ENCODE results near the gene DTD1.
"Not testable (repeated sequence)": the region's sequence is repeated elsewhere in the genome, so short reads cannot be mapped to it uniquely, and the experiment has no call there.

DTD1 gene

DNA sequence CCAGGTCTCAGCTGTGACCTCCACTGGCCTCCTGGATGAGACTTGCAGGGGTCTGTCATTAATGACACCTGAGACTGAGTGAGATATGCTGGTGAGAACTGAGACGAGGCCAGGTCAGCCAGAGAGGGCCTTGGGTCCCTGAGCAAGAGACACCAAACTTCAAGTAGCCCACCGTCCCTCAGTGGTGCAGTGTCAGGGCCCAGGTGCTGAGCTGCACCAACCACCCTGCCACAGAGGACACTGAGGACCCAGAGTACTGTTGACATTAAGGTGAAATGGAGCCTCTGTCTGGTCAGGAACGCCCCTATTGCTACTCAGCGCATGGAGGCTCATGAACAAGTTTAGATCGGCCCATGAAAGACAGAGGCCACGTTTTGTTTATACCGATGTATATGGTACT, 161.7 kb downstream of the DTD1 start:
- DNase-seq = no peak

- DNase-seq = no peak
Measured at GRCh38 chr20:18750735-18751134, 162.9 kb downstream of the DTD1 start.

- no peak for DNase-seq
Measured at GRCh38 chr20:18754030-18754652, 166.3 kb downstream of the DTD1 start.

GRCh38 chr20:18754653-18755045, 166.8 kb downstream of the DTD1 start:
- no peak for DNase-seq

DNA sequence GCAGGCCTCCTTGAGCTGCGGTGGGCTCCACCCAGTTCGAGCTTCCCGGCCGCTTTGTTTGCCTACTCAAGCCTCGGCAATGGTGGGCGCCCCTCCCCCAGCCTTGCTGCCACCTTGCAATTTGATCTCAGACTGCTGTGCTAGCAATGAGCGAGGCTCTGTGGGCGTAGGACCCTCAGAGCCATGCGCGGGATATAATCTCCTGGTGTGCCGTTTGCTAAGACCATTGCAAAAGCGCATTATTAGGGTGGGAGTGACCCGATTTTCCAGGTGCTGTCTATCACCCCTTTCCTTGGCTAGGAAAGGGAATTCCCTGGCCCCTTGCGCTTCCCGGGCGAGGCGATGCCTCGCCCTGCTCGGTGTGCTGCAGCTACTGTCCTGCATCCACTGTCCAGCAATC, 173.0 kb downstream of the DTD1 start:
- DNase-seq = not testable (repeated sequence)

DNA sequence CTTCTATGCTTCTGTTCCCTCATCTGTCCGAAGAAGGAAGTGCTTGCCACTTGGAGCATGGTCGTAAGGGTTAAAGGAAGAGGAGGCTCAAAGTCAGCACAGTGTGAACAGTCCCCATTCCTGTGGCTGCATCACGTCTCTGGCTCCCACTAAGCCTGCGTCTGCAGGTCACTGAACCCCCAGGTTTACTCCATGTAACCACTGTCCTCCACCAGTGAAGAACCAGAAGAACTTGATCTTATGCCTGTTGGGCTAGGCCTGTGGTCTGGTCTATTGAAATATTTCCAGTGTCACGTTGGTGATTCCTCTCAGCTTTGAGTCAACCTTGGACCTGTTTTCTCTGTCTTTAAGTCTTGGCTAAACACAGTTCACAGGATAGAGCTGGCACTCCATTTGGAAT, 179.8 kb downstream of the DTD1 start:
- no peak for DNase-seq

DNA sequence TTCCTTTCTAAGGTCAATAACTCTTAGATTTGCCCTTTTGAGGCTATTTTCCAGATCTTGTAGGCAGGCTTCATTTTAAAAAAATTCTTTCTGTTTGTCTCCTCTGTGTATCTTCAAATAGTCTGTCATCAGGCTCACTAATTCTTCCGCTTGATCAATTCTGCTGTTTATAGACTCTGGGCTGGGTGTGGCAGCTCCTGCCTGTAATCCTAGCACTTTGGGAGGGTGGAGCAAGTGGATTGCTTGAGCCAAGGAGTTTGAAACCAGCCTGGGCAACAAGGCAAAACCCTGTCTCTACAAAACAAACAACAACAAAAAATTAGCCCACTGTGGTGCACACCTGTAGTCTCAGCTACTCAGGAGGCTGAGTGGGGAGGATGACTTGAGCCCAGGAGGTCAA, 185.7 kb downstream of the DTD1 start:
- DNase-seq = no peak

GRCh38 chr20:18774207-18774606, 186.4 kb downstream of the DTD1 start:
- DNase-seq = no peak

GRCh38 chr20:18775633-18776032, 187.8 kb downstream of the DTD1 start:
- DNase-seq = no peak

GRCh38 chr20:18778690-18779392, 191.0 kb downstream of the DTD1 start:
- DNase-seq = no peak

DNA sequence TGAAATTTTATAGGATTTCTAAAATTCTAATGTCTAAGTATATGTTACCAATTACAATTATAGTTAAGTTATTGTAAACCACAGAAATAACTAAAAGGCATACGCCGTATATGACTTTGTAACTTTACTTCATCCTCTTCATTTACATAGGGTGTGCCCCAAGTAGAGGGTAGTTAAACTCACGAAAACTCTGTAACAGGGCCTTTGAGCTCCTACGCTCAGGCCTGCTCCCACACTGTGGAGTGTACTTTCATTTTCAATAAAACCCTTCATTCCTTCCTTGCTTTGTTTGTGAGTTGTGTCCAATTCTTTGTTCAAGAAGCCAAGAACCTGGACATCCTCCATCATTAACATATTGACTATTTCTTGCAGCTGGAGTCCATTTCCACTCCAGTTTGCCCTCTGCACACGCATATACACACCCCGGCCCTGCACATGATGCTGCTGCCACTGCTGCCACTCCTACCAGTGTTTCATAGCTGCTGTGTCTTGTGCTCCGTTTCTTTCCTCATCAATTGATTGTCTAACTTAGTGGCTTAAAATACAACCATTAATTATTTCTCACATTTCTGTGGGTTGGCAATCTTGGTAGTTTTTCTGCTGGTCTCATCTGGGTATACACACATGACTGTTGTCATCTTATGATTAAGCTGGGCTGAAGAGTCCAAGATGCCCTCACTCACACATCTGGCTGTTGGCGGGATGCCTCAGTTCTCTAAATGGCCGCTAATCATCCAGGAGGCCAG, 192.7 kb downstream of the DTD1 start:
- DNase-seq = no peak

- DNase-seq = no peak
Measured at GRCh38 chr20:18781509-18781908, 193.7 kb downstream of the DTD1 start.

DNA sequence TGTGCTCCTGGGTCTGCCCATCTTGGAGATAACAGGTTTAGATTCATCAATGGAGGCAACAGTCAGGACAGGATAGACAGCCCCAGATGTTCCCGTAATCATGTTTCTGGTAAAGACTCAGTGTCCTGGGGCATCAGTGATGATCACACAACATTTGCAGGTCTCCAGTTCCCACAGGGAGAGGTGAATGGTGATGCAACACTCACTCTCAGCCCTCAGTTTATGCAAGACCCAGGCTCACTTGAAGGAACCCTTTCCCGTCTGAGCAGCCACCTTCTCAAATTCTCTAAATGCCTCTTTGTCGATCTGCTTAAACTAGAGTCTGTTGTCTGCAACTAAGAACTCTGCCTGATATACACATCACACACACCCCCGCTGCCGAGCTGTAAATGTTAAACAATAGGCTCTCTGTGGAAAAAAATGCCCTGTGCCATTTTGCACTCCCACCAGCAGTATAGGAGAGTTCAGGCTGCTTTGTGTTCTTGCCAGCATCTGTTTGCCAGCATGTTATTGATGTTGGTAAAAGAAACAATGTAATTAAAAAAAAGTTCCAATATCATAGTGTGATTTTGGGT, 195.6 kb downstream of the DTD1 start:
- no peak for DNase-seq

GRCh38 chr20:18787046-18787445, 199.2 kb downstream of the DTD1 start:
- not testable (repeated sequence) for DNase-seq

- no peak for DNase-seq
Measured at GRCh38 chr20:18788021-18788420, 200.2 kb downstream of the DTD1 start.

DNA sequence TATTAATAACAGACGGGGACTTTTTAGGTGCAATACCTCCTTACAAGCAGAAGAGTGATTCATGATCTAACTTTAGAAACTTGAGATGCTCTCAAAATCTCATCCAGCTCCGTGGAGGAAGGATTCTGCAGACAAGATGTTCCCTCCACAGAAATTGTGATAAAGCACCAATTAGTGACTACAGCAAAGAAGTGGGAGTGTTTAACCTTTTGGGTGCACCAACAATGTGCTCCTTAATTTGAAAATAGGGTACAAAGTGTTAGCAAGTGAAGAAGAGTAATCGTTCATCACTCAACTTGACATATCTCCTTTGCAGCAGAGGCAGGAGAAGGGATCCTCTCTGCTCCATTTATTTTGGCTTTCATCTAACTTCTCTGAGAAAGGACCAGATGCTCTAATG, 202.9 kb downstream of the DTD1 start:
- no peak for DNase-seq

DNA sequence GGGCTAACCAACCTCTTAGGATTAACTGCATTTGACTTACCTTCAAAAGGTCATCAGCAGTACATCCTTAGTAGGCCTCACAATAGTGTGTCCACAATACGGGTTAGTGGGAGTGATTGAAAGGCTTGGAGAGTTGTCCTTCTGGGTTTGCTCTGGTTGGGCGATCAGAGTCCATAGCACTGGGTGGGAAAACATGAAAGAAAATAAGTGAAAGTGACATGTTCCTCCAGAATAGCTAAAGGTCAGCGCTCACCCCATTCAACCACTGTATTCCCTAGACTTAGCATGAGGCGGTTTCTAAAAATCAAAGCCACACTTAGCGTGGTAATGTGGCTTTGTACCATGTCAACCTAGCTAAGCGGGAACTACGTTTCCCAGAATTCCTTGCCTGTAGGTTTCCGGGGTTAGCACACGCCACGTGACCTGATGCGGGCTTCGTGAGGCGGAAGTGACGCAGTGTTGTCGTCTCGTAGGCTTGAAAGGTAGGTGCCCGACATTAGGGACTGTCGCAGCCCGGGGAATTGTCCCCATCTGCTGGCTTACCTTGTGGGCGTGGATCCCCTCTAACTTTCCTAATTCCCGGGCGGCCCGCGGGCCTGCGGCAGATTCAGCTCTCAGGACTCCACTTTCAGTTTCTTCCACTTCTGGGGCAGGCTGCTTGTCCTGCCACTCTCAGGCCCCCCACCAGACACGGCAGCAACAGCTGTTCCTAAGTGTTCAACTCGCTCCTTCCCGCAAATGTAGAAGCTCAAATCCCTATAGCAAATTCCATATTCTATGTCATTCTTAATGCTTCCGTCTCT, 206.0 kb downstream of the DTD1 start:
- DNase-seq = peak; percentile 85

DNA sequence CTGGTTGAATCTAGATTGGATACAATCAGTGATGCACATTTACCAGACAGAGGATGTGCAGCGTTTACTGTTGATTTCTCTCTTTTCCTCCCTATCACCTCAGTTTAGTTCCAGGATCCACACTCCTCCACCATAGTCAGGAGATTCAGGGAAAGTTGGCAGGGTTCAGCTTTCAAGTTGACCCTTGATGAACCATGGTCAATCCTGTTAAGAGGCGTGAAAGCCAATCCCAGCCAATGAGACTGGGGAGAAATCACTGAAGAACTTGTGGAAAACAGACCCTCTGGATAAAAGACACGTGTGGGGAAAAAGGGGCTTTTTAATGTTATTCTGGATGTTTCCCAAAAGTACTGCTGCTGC, 206.6 kb downstream of the DTD1 start:
- no peak for DNase-seq

- DNase-seq = no peak
Measured at GRCh38 chr20:18795366-18795765, 207.5 kb downstream of the DTD1 start.

GRCh38 chr20:18796282-18796833, 208.5 kb downstream of the DTD1 start:
- DNase-seq = no peak

- no peak for DNase-seq
Measured at GRCh38 chr20:18801516-18801915, 213.7 kb downstream of the DTD1 start.

GRCh38 chr20:18802012-18802634, 214.3 kb downstream of the DTD1 start:
- no peak for DNase-seq
